RWPE2 (cell line): Measurements from ENCODE around the gene TMEM45B.
"Not testable (repeated sequence)": the region's sequence is repeated elsewhere in the genome, so short reads cannot be mapped to it uniquely, and the experiment has no call there.

Source experiments
- ATAC-seq: fragments of 200-7000 bp; cut with Tn5 transposase; 3 replicates; pipeline ENCODE4 v1.9.1; 2021; ENCODE audit warnings: low read depth
- DNase-seq: peaks from one replicate; pipeline ENCODE4 v3.0.0-alpha.2; 2020; ENCODE audit warnings: low spot score
- H3K27ac ChIP-seq: fragments of 450-650 bp; 2 replicates; pipeline ENCODE4 v1.5.1; 2017; ENCODE audit warnings: mild to moderate bottlenecking; ENCODE audit not compliant: poor library complexity, severe bottlenecking
- H3K27me3 ChIP-seq: fragments of 250-450 bp; sonication (Bioruptor Pico); 2 replicates; pipeline ENCODE4 v1.5.1; 2021; ENCODE audit warnings: mild to moderate bottlenecking, moderate library complexity; ENCODE audit not compliant: insufficient read depth, poor library complexity, severe bottlenecking
- H3K36me3 ChIP-seq: fragments of 250-450 bp; sonication (Bioruptor Pico); 2 replicates; pipeline ENCODE4 v1.5.1; 2020; ENCODE audit warnings: low read depth, mild to moderate bottlenecking, moderate library complexity
- H3K4me1 ChIP-seq: fragments of 250-450 bp; sonication (Bioruptor Pico); 2 replicates; pipeline ENCODE4 v1.5.1; 2021; ENCODE audit warnings: mild to moderate bottlenecking, moderate library complexity; ENCODE audit not compliant: insufficient read depth, poor library complexity, severe bottlenecking
- H3K4me3 ChIP-seq: fragments of 250-450 bp; sonication (Bioruptor Pico); 2 replicates; pipeline ENCODE4 v1.5.1; 2021; ENCODE audit warnings: mild to moderate bottlenecking, moderate library complexity; ENCODE audit not compliant: severe bottlenecking
- H3K9me3 ChIP-seq: fragments of 250-450 bp; sonication (Bioruptor Pico); 2 replicates; pipeline ENCODE4 v1.5.1; 2021; ENCODE audit warnings: mild to moderate bottlenecking, moderate library complexity; ENCODE audit not compliant: severe bottlenecking
- CTCF ChIP-seq: fragments of 450-650 bp; IDR thresholded peaks from one replicate; pipeline ENCODE4 v1.5.1; 2017; ENCODE audit warnings: mild to moderate bottlenecking, moderate library complexity; ENCODE audit not compliant: poor library complexity, severe bottlenecking

Gene TMEM45B

GRCh38 chr11:129825380-129825779, 9.7 kb downstream of the TMEM45B start:
- ATAC-seq, result peak; percentile 52
- H3K27me3 ChIP-seq, result no peaks in the 10 kb centered on the region
- H3K4me3 ChIP-seq, result no peak overlapping the region
- peak; percentile 79 for DNase-seq
- TF ChIP-seq CTCF, result no peak
- H3K9me3 ChIP-seq, result peaks cover 3% of the 10 kb centered on the region
- H3K4me1 ChIP-seq, result peaks cover 49% of the 10 kb centered on the region
- no peaks in the 10 kb centered on the region for H3K36me3 ChIP-seq
- H3K27ac ChIP-seq, result peak overlapping the region; percentile 90

GRCh38 chr11:129828301-129828836, 12.7 kb downstream of the TMEM45B start:
- Histone ChIP-seq H3K9me3 (peaks cover 3% of the 10 kb centered on the region), H3K27me3 (no peaks in the 10 kb centered on the region), H3K36me3 (no peaks in the 10 kb centered on the region), H3K27ac (peak overlapping the region; percentile 90), H3K4me3 (no peak overlapping the region), H3K4me1 (peaks cover 56% of the 10 kb centered on the region)
- DNase-seq, result no peak
- peak; percentile 63 for ATAC-seq
- TF ChIP-seq CTCF, result no peak

GRCh38 chr11:129829497-129829896, 13.8 kb downstream of the TMEM45B start:
- not testable (repeated sequence) for H3K36me3 ChIP-seq, H3K27me3 ChIP-seq, H3K4me3 ChIP-seq, H3K9me3 ChIP-seq, DNase-seq
- peak overlapping the region; percentile 90 for H3K27ac ChIP-seq
- H3K4me1 ChIP-seq, result peaks cover 48% of the 10 kb centered on the region
- peak; percentile 87 for ATAC-seq

- H3K4me1 ChIP-seq, result peaks cover 41% of the 10 kb centered on the region
- peak overlapping the region; percentile 90 for H3K27ac ChIP-seq
- H3K36me3 ChIP-seq, H3K27me3 ChIP-seq, H3K4me3 ChIP-seq, H3K9me3 ChIP-seq, DNase-seq: not testable (repeated sequence)
- peak; percentile 33; the same call in 2 of the 3 replicates for ATAC-seq
Measured at GRCh38 chr11:129831227-129831626, 15.6 kb downstream of the TMEM45B start.

GRCh38 chr11:129833260-129833659, 17.6 kb downstream of the TMEM45B start:
- not testable (repeated sequence) for H3K27me3 ChIP-seq, H3K9me3 ChIP-seq, H3K4me3 ChIP-seq, ATAC-seq, H3K36me3 ChIP-seq, DNase-seq
- Histone ChIP-seq H3K4me1 (peaks cover 36% of the 10 kb centered on the region), H3K27ac (peak overlapping the region; percentile 90)

GRCh38 chr11:129836423-129836891, 20.8 kb downstream of the TMEM45B start:
- H3K27me3 ChIP-seq, H3K4me3 ChIP-seq, H3K36me3 ChIP-seq, H3K9me3 ChIP-seq, DNase-seq: not testable (repeated sequence)
- peak; percentile 76 for ATAC-seq
- peaks cover 13% of the 10 kb centered on the region for H3K4me1 ChIP-seq
- H3K27ac ChIP-seq, result peak overlapping the region; percentile 51

GRCh38 chr11:129836979-129837378, 21.3 kb downstream of the TMEM45B start:
- no peak for DNase-seq
- Histone ChIP-seq H3K36me3 (no peaks in the 10 kb centered on the region), H3K27me3 (no peaks in the 10 kb centered on the region), H3K4me3 (no peak overlapping the region), H3K9me3 (no peaks in the 10 kb centered on the region), H3K4me1 (peaks cover 10% of the 10 kb centered on the region), H3K27ac (peak overlapping the region; percentile 51)
- ATAC-seq, result no peak
- no peak for TF ChIP-seq CTCF
